ENCODE measurements around the gene CTBP2. TPM values are rescaled to one million over a fixed set of nuclear protein-coding genes. Genes with fewer than 3 reads are reported as not detected.

CTBP2 gene
- polyA plus RNA-seq, 1 donor (not counting 4 experiments of a cell fraction or from before 2014, with no cell fraction given): 76.0 TPM

GRCh38 chr10:125035588-125036295 lies 124.6 kb downstream of the CTBP2 start:
- H3K9me1 ChIP-seq (ENCODE audit: control insufficient read depth, extremely low read depth, insufficient read depth, low read length): no peaks in the 10 kb centered on the region
- no peak for FAIRE-seq
- no peaks in the 10 kb centered on the region for H3K27me3 ChIP-seq (ENCODE audit: control insufficient read depth, extremely low read depth, insufficient read depth, low read length)
- TF ChIP-seq EZH2 (IDR thresholded peaks at IDR 0.05; ENCODE audit: low read length): no peak
- TF ChIP-seq CTCF (optimal IDR thresholded peaks at IDR 0.05 in 1 of 3, IDR thresholded peaks at IDR 0.05 in 1 of 3, conservative IDR thresholded peaks at IDR 0.05 in 1 of 3; ENCODE audit: extremely low read depth in 1 of 3, insufficient read depth in 2 of 3, low read length in 3 of 3): no peak
- H3K4me2 ChIP-seq (ENCODE audit: control insufficient read depth, extremely low read depth, insufficient read depth, low read depth, low read length): no peak overlapping the region
- no peak for DNase-seq (ENCODE audit: low read depth, low spot score)
- H3K4me3 ChIP-seq (ENCODE audit: control insufficient read depth in 2 of 3, extremely low read depth in 1 of 3, insufficient read depth in 2 of 3, low read depth in 1 of 3, low read length in 3 of 3): no peak overlapping the region
- no peaks in the 10 kb centered on the region for H3K9me3 ChIP-seq (ENCODE audit: control insufficient read depth, low read depth, low read length)
- dilution Hi-C loops (cut with MboI; ENCODE audit: extremely low pct_ligation_motif_present, low sequenced_read_pairs): no loop called here
- peaks cover 47% of the 10 kb centered on the region for H3K4me1 ChIP-seq (ENCODE audit: control insufficient read depth, extremely low read depth, insufficient read depth, low read length)
- H3K27ac ChIP-seq (ENCODE audit: control insufficient read depth, insufficient read depth, low read length): peak overlapping the region; percentile 84
- H2AFZ ChIP-seq (ENCODE audit: control insufficient read depth, low read length): no peak overlapping the region
- peaks cover 13 to 29% of the 10 kb centered on the region in 2 experiments for H3K36me3 ChIP-seq (ENCODE audit: control insufficient read depth in 2 of 2, extremely low read depth in 1 of 2, insufficient read depth in 2 of 2, low read length in 2 of 2)
- H3K9ac ChIP-seq (ENCODE audit: control insufficient read depth, extremely low read depth, insufficient read depth, low read length): no peak overlapping the region
- H4K20me1 ChIP-seq (ENCODE audit: control insufficient read depth, extremely low read depth, insufficient read depth, low read length): peaks cover 10% of the 10 kb centered on the region
- H3K79me2 ChIP-seq (ENCODE audit: control insufficient read depth, insufficient read depth, low read length): peaks cover 77% of the 10 kb centered on the region

- dilution Hi-C loops (cut with MboI; ENCODE audit: extremely low pct_ligation_motif_present, low sequenced_read_pairs): no loop called here
These were observed 125.2 kb downstream of the CTBP2 start for GRCh38 chr10:125035136-125035535.

More at GRCh38 chr10:125035136-125035535, 125.2 kb downstream of the CTBP2 start:
- Histone ChIP-seq H3K27ac (ENCODE audit: control insufficient read depth, insufficient read depth, low read length) (peak overlapping the region; percentile 62), H2AFZ (ENCODE audit: control insufficient read depth, low read length) (no peak overlapping the region), H3K4me2 (ENCODE audit: control insufficient read depth, extremely low read depth, insufficient read depth, low read depth, low read length) (peak overlapping the region; percentile 27), H4K20me1 (ENCODE audit: control insufficient read depth, extremely low read depth, insufficient read depth, low read length) (peaks cover 12% of the 10 kb centered on the region), H3K9ac (ENCODE audit: control insufficient read depth, extremely low read depth, insufficient read depth, low read length) (peak overlapping the region; percentile 10), H3K9me3 (ENCODE audit: control insufficient read depth, low read depth, low read length) (no peaks in the 10 kb centered on the region), H3K9me1 (ENCODE audit: control insufficient read depth, extremely low read depth, insufficient read depth, low read length) (no peaks in the 10 kb centered on the region), H3K4me1 (ENCODE audit: control insufficient read depth, extremely low read depth, insufficient read depth, low read length) (peaks cover 47% of the 10 kb centered on the region), H3K79me2 (ENCODE audit: control insufficient read depth, insufficient read depth, low read length) (peaks cover 78% of the 10 kb centered on the region), H3K27me3 (ENCODE audit: control insufficient read depth, extremely low read depth, insufficient read depth, low read length) (no peaks in the 10 kb centered on the region), H3K36me3 (ENCODE audit: control insufficient read depth in 2 of 2, extremely low read depth in 1 of 2, insufficient read depth in 2 of 2, low read length in 2 of 2) (peaks cover 15 to 32% of the 10 kb centered on the region in 2 experiments), H3K4me3 (ENCODE audit: control insufficient read depth in 2 of 3, extremely low read depth in 1 of 3, insufficient read depth in 2 of 3, low read depth in 1 of 3, low read length in 3 of 3) (no peak overlapping the region)
- DNase-seq (ENCODE audit: low read depth, low spot score): no peak
- FAIRE-seq: peak; percentile 69
- no peak for TF ChIP-seq CTCF (optimal IDR thresholded peaks at IDR 0.05 in 1 of 3, IDR thresholded peaks at IDR 0.05 in 1 of 3, conservative IDR thresholded peaks at IDR 0.05 in 1 of 3; ENCODE audit: extremely low read depth in 1 of 3, insufficient read depth in 2 of 3, low read length in 3 of 3)
- no peak for TF ChIP-seq EZH2 (IDR thresholded peaks at IDR 0.05; ENCODE audit: low read length)

All from keratinocyte (primary cell).